ENCODE results near the gene PLN. TPM values are rescaled to one million over a fixed set of nuclear protein-coding genes. Genes with fewer than 3 reads are reported as not detected.

The PLN gene
- total and polyA plus RNA-seq, 9 of the 15 experiments (the other 6 are each of a cell fraction or from before 2014, with no cell fraction given): 0.03 to 0.30 (median 0.03) TPM; not detected in 6

GRCh38 chr6:118525913-118526780 lies 21.9 kb upstream of the PLN start (continued):
- TF ChIP-seq AFF4 (CRISPR knock-in tag; IDR thresholded peaks at IDR 0.05): no peak
- no peak for TF ChIP-seq ZNF589 (CRISPR knock-in tag; IDR thresholded peaks at IDR 0.05; ENCODE audit: low read depth)
- TF ChIP-seq CREB1 (IDR thresholded peaks at IDR 0.05): no peak
- TF ChIP-seq CREB1 (CRISPR knock-in tag; IDR thresholded peaks at IDR 0.05): no peak
- TF ChIP-seq CBX1 (IDR thresholded peaks at IDR 0.05; ENCODE audit: low read depth): no peak
- TF ChIP-seq MBD1 (CRISPR knock-in tag; IDR thresholded peaks at IDR 0.05): no peak
- TF ChIP-seq NR0B1 (IDR thresholded peaks at IDR 0.05; ENCODE audit: partially characterized antibody): no peak
